ENCODE measurements around the gene AKNA.

- TF ChIP-seq PAX5 (IDR thresholded peaks at IDR 0.05; ENCODE audit: insufficient read depth, low read length, severe bottlenecking) (no peak), POLR2A (IDR thresholded peaks at IDR 0.05; ENCODE audit: low read depth, low read length) (no peak), TAF1 (IDR thresholded peaks at IDR 0.05; ENCODE audit: low read depth, low read length) (no peak), SPI1 (IDR thresholded peaks at IDR 0.05; ENCODE audit: low read depth, low read length) (no peak), POLR2AphosphoS5 (IDR thresholded peaks at IDR 0.05; ENCODE audit: low read depth, low read length) (peak; percentile 30; the same call in 1 of the 2 replicates)
Measured at GRCh38 chr9:114376586-114377445, 11.0 kb downstream of the AKNA start.
